Measurements from ENCODE around the gene GRID2.
"Not testable (repeated sequence)": the region's sequence is repeated elsewhere in the genome, so short reads cannot be mapped to it uniquely, and the experiment has no call there.

The GRID2 gene

GRCh38 chr4:93355411-93355810, 1051.6 kb downstream of the GRID2 start:
- TF ChIP-seq, protein P1, sequence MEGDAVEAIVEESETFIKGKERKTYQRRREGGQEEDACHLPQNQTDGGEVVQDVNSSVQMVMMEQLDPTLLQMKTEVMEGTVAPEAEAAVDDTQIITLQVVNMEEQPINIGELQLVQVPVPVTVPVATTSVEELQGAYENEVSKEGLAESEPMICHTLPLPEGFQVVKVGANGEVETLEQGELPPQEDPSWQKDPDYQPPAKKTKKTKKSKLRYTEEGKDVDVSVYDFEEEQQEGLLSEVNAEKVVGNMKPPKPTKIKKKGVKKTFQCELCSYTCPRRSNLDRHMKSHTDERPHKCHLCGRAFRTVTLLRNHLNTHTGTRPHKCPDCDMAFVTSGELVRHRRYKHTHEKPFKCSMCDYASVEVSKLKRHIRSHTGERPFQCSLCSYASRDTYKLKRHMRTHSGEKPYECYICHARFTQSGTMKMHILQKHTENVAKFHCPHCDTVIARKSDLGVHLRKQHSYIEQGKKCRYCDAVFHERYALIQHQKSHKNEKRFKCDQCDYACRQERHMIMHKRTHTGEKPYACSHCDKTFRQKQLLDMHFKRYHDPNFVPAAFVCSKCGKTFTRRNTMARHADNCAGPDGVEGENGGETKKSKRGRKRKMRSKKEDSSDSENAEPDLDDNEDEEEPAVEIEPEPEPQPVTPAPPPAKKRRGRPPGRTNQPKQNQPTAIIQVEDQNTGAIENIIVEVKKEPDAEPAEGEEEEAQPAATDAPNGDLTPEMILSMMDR (conservative IDR thresholded peaks at IDR 0.05; ENCODE audit: low read depth, low read length) = no peak
- DNase-seq (ENCODE audit: low read depth) = no peak
- no peak overlapping the region for H3K4me3 ChIP-seq (ENCODE audit: low read length)

DNA sequence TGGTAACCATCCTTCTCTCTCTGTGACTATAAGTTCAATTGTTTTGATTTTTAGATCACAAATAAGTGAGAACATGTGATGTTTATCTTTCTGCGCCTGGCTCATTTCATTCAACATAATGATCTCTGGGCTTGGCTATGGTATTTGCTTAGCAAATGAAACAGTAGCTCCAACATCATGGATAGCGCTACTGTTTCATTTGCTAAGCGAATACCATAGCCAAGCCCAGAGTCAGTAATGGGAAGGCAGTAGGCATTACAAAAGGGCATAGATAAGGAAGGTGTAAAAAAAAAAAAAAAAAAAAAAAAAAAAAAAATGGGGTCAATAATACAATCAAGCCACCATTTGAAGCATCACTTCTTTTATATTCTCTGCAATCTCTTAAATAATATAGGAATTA, 1055.8 kb downstream of the GRID2 start:
- H3K4me3 ChIP-seq (ENCODE audit: low read length) = no peak overlapping the region
- DNase-seq (ENCODE audit: low read depth) = no peak
- TF ChIP-seq, protein P1 (conservative IDR thresholded peaks at IDR 0.05; ENCODE audit: low read depth, low read length) = no peak

DNA sequence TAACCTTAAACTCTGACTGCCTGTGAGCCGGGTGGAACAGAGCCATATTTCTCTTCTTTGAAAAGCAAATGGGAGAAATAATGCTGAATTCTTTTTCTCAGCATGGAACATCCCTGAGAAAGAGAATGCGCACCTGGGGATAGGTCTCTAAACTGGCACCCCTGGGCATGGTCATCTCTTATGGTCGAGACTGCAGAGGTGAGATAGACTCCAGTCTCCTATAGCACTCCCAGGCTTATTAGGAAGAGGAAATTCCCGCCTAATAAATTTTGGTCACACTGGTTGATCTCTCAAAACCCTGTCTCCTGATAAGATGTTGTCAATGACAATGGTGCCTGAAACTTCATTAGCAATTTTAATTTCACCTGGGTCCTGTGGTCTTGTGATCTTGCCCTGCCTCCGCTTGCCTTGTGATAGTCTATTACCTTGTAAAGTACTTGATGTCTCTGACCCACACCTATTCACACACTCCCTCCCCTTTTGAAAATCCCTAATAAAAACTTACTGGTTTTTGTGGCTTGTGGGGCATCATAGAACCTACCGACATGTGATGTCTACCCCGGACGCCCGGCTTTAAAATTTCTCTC, 1062.5 kb downstream of the GRID2 start:
- H3K4me3 ChIP-seq (ENCODE audit: low read length); DNase-seq (ENCODE audit: low read depth): not testable (repeated sequence)

DNA sequence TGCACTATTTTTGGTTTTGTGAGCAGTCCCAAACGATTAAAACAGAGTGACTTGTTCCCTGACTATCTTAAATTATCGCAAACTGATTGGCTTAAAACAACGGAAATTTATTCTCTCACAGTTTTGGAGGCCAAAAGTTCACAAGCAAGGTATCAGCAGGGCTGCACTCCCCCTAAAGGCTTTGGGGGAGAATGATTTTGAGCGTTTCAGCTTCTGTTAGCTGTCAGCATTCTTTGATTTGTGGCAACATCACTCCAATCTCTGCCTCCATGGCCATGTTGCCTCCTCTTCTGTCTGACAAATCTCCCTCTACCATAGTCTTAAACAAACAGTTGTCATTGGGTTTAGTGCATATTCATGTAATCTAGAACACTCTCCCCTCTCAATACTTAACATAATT, 1065.2 kb downstream of the GRID2 start:
- TF ChIP-seq, protein P1 (conservative IDR thresholded peaks at IDR 0.05; ENCODE audit: low read depth, low read length) = no peak
- H3K4me3 ChIP-seq (ENCODE audit: low read length) = no peak overlapping the region
- DNase-seq (ENCODE audit: low read depth) = no peak

DNA sequence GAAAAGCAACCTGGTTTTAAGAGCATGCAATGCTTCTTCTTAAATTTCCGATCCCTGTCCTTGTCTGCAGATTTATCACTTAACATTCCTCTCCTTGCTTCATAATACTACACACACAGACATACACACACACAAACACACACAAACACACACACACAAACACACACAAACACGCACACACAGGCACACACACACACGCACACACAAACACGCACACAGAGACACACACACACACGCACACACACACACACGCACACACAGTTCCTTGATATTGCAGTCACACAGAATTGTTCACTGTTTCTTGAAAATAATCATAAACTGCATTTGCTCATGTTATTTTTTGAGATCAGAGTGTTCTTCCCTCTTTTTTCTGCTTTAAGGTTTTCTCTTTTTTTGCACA, 1066.5 kb downstream of the GRID2 start:
- no peak overlapping the region for H3K4me3 ChIP-seq (ENCODE audit: low read length)
- TF ChIP-seq, protein P1 (conservative IDR thresholded peaks at IDR 0.05; ENCODE audit: low read depth, low read length) = no peak

GRCh38 chr4:93373893-93374860, 1070.4 kb downstream of the GRID2 start:
- H3K4me3 ChIP-seq (ENCODE audit: low read length) = no peak overlapping the region
- TF ChIP-seq, protein P1 (conservative IDR thresholded peaks at IDR 0.05; ENCODE audit: low read depth, low read length) = no peak
- DNase-seq (ENCODE audit: low read depth) = no peak

More for the DNA sequence above, 1066.5 kb downstream of the GRID2 start:
- no peak for DNase-seq (ENCODE audit: low read depth)

- no peak overlapping the region for H3K4me3 ChIP-seq (ENCODE audit: low read length)
- TF ChIP-seq, protein P1 (conservative IDR thresholded peaks at IDR 0.05; ENCODE audit: low read depth, low read length) = no peak
- DNase-seq (ENCODE audit: low read depth) = no peak
Observed at GRCh38 chr4:93384241-93384640, 1080.5 kb downstream of the GRID2 start.

Measured in retinal pigment epithelial cell (primary cell).